Measurements from ENCODE around the gene DIRAS1.

The DIRAS1 gene

GRCh38 chr19:2732157-2732725 is 11.1 kb upstream of the DIRAS1 start:
- H3K4me3 ChIP-seq (ENCODE audit: low read depth, low read length) = no peak overlapping the region
- TF ChIP-seq CTCF (IDR thresholded peaks at IDR 0.05; ENCODE audit: low read depth, low read length) = no peak

DNA sequence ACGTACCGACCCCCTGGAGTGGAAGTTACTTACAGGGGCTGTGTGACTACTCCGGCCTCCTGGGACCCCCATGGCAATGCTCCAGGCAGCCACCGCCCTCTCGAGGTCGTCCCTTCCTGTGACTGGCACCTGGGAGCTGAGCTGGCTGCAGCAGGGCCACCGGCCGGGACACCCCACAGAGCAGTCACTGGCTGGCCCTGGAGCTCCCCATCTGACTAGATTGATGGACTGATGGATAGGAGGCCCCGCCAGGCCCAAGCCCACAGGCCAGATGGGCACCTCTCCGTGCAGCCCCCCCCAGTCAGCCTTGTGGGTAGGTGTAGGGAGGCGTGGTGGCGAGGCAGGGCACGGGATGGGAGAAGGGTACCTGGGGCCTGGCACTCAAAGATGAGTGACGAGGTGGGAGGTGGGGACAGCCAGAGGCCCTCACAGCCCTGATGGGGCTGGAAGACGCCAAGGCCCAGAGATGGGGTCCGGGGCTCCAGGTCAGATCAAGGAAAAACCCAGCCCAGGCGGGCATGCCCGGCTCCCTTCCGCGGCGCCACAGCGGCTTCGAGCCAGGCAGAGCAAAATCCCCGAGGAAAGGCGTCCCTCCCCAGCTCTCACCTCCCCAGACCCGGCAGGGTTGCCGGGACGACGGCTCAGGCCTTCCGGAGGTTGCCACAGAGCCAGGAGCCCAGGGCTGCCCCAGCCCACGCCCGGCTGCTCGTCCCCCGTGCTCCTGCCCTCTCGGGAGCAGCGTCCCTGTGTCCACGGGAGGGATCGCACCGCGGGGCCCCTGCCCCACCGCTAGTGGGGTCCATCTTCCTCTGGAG is 10.2 kb upstream of the DIRAS1 start:
- no peak overlapping the region for H3K4me3 ChIP-seq (ENCODE audit: low read depth, low read length)
- no peak for TF ChIP-seq CTCF (IDR thresholded peaks at IDR 0.05; ENCODE audit: low read depth, low read length)

DNA sequence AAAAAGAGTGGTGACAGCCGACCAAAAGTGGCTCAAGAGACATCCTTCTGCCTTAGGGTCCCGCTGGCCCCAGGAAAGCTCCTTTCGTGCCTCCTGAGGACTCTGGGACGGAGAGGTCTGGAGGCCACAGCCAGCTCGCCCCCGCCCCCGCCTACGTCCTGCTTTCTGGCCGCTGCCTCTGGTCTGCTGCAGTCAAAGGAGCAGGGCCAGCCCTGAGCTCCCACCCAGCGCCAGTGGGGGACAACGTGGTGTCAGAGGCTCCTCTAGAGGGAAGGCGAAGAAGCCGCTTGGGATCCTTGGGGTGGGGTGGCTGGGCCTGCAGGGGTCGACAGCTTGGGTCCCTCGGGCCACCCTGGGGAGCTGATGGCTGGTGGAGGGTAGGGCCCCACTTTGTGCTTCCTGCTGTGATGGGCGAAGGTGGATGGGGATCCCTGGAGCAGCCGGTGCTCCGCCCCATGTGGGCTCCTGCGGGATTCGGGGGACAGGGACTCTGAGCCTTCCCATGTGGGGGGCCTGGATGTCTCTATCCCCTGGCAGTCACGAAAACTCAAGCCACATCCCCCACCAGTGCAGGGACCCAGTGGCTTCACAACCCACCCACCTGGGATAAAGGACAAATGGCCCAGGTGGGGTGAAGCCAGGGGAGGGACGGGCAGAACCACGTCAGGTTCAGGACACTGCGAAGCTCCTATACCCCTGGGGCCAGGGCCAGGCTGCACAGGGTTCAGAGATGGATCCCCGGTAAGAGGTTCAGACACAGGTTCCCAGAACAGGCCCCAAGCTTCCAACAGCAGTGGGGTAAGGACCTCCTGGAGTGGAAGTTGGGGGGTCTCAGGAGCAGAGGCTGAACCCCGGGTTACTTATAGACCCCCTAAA is 9.0 kb upstream of the DIRAS1 start:
- TF ChIP-seq CTCF (IDR thresholded peaks at IDR 0.05; ENCODE audit: low read depth, low read length) = no peak
- H3K4me3 ChIP-seq (ENCODE audit: low read depth, low read length) = no peak overlapping the region

DNA sequence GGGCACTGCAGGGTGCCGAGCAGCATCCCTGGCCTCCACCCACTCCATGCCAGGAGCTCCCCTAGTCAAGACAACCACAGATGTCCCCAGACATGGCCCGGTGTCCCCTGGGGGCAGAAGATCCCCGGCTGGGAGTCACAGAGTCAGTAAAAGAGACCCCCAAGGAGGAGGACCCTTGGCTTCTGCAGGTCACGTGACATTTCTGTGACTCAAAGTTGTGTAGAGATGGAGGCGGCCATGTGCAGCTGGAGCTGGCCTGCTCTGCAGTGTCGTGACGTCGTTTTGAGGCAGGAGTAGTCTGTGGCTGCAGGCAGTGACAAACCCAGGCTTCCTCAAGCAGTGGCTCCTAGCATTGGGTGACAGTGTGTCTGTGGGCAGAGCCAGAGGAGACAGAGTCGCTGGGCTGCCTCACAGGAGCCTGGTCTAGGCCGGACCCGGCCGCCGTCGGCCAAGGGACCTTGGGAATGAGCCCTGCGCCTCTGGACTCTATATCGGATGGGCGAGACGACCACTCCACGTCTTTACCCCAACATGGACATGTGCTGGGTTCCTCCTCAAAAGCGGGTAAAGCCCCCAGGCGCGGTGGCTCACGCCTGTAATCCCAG is 7.7 kb upstream of the DIRAS1 start:
- no peak for TF ChIP-seq CTCF (IDR thresholded peaks at IDR 0.05; ENCODE audit: low read depth, low read length)
- no peak overlapping the region for H3K4me3 ChIP-seq (ENCODE audit: low read depth, low read length)

GRCh38 chr19:2727640-2727944 is 6.4 kb upstream of the DIRAS1 start:
- TF ChIP-seq CTCF (IDR thresholded peaks at IDR 0.05; ENCODE audit: low read depth, low read length) = no peak
- H3K4me3 ChIP-seq (ENCODE audit: low read depth, low read length) = no peak overlapping the region

- no peak for TF ChIP-seq CTCF (IDR thresholded peaks at IDR 0.05; ENCODE audit: low read depth, low read length)
- H3K4me3 ChIP-seq (ENCODE audit: low read depth, low read length) = no peak overlapping the region
Observed at GRCh38 chr19:2726904-2727639, 5.9 kb upstream of the DIRAS1 start.
